HCT116 (cell line): ENCODE results near the gene WDR93. TPM values are rescaled to one million over a fixed set of nuclear protein-coding genes. Genes with fewer than 3 reads are reported as not detected.

Experiments
- ATAC-seq: fragments of 200-7000 bp; cut with Tn5 transposase; 2 replicates; pipeline ENCODE4 v1.9.1; 2020; ENCODE audit warnings: mild to moderate bottlenecking, moderate library complexity
- BruUV-seq: library from RNA; stranded (reverse); fragments of 400-500 nt; replicated peaks from 2 replicates; lab custom pipeline; 2021; lab: Mats Ljungman, UMichigan
- CTCF ChIA-PET: fragments of 300-600 bp; sonication (Branson Sonifier 250); formaldehyde crosslinking; loops from one replicate; lab custom pipeline; 2021; ENCODE audit warnings: antibody characterized with exemption; lab: Charles Lee
- POLR2A ChIA-PET: fragments of 300-600, 350-600 bp; sonication (Branson Sonifier 250); formaldehyde crosslinking; loops from one replicate; lab custom pipeline; 2021; ENCODE audit warnings: antibody characterized with exemption; lab: Charles Lee
- RAD21 ChIA-PET, 2 experiments: fragments of 300-600 bp; sonication (Branson Sonifier 250); formaldehyde crosslinking; loops; one replicate each; lab custom pipeline; 2023; ENCODE audit warnings: low total read pairs in 2 of 2; ENCODE audit not compliant: uncharacterized antibody in 2 of 2, unreplicated experiment in 2 of 2, low non-redundant PET in 1 of 2; lab: Charles Lee
- DNase-seq: peaks from one replicate; pipeline ENCODE4 v3.0.0-alpha.2; 2010; ENCODE audit warnings: low read depth, low spot score
- H2AFZ ChIP-seq: fragments of 200-600 bp; shearing (Covaris generic), sonication (generic); 2 replicates; pipeline ENCODE4 v1.6.1; 2017; ENCODE audit warnings: low read depth, mixed run types, mixed read lengths, antibody characterized with exemption, low read length; ENCODE audit not compliant: poor library complexity, severe bottlenecking
- H3K27ac ChIP-seq: 2 replicates; pipeline ENCODE4 v1.5.1; 2012; ENCODE audit warnings: low read depth, low read length
- H3K27me3 ChIP-seq: fragments of 200-600 bp; sonication (generic); 2 replicates; pipeline ENCODE4 v1.6.1; 2016; ENCODE audit warnings: mixed run types, low read length, mixed read lengths; ENCODE audit not compliant: insufficient read depth
- H3K36me3 ChIP-seq, 2 experiments: fragments of 200-500 bp in 1 of 2; fragments of 200-600 bp in 1 of 2; sonication (Bioruptor generic) in 1 of 2; sonication (generic) in 1 of 2; 2 replicates each; pipeline versions ENCODE4 v1.5.1 to v1.6.1; 2014 to 2016; ENCODE audit warnings: low read length in 2 of 2, inconsistent platforms in 1 of 2, mixed read lengths in 1 of 2, mixed run types in 1 of 2; ENCODE audit not compliant: insufficient read depth in 2 of 2, control insufficient read depth in 1 of 2
- H3K4me1 ChIP-seq, 2 experiments: fragments of 200-600 bp in 1 of 2; sonication (generic) in 1 of 2; 2 replicates each; pipeline versions ENCODE4 v1.5.1 to v1.6.1; 2012 to 2017; ENCODE audit warnings: low read length in 2 of 2, inconsistent platforms in 1 of 2, mild to moderate bottlenecking in 1 of 2, mixed read lengths in 1 of 2, mixed run types in 1 of 2, moderate library complexity in 1 of 2; ENCODE audit not compliant: insufficient read depth in 2 of 2, control insufficient read depth in 1 of 2
- H3K4me2 ChIP-seq: fragments of 200-600 bp; sonication (generic); 2 replicates; pipeline ENCODE4 v1.6.1; 2017; ENCODE audit warnings: mixed run types, low read length, mixed read lengths
- H3K4me3 ChIP-seq, 2 experiments: fragments of 200-600 bp in 1 of 2; sonication (generic) in 1 of 2; replicated peaks in 1 of 2; 2 replicates each; pipeline ENCODE4 v1.5.1; 2011 to 2016; ENCODE audit warnings: low read length in 2 of 2, control low read depth in 1 of 2, low read depth in 1 of 2, mild to moderate bottlenecking in 1 of 2, mixed read lengths in 1 of 2, mixed run types in 1 of 2
- H3K79me2 ChIP-seq: fragments of 200-600 bp; sonication (generic); 2 replicates; pipeline ENCODE4 v1.6.1; 2017; ENCODE audit warnings: mild to moderate bottlenecking, mixed run types, low read length, moderate library complexity, mixed read lengths; ENCODE audit not compliant: insufficient read depth
- H3K9ac ChIP-seq: fragments of 200-600 bp; sonication (generic); 2 replicates; pipeline ENCODE4 v1.6.1; 2016; ENCODE audit warnings: low read length, mixed read lengths
- H3K9me2 ChIP-seq: fragments of 200-600 bp; sonication (generic), shearing (Covaris generic); 2 replicates; pipeline ENCODE4 v1.6.1; 2017; ENCODE audit warnings: mixed run types, mild to moderate bottlenecking, moderate library complexity; ENCODE audit not compliant: insufficient read depth
- H3K9me3 ChIP-seq, 2 experiments: fragments of 200-500 bp in 1 of 2; fragments of 200-600 bp in 1 of 2; sonication (Bioruptor generic) in 1 of 2; sonication (generic) in 1 of 2; 2 replicates each; pipeline ENCODE4 v1.6.1; 2014 to 2017; ENCODE audit warnings: low read length in 2 of 2, mixed read lengths in 2 of 2, inconsistent platforms in 1 of 2, low read depth in 1 of 2, mild to moderate bottlenecking in 1 of 2, mixed run types in 1 of 2, moderate library complexity in 1 of 2; ENCODE audit not compliant: control insufficient read depth in 1 of 2, insufficient read depth in 1 of 2
- H4K20me1 ChIP-seq: fragments of 200-600 bp; sonication (generic), shearing (Covaris generic); 2 replicates; pipeline ENCODE4 v1.6.1; 2017; ENCODE audit warnings: mixed run types, mild to moderate bottlenecking, moderate library complexity; ENCODE audit not compliant: insufficient read depth
- EGR1 ChIP-seq: IDR thresholded peaks from 2 replicates; pipeline ENCODE4 v1.6.1; 2012; ENCODE audit warnings: low read depth
- JUND ChIP-seq: IDR thresholded peaks from 2 replicates; pipeline ENCODE4 v1.6.1; 2012
- POLR2A ChIP-seq: IDR thresholded peaks from 2 replicates; pipeline ENCODE4 v1.7.0; 2011; ENCODE audit warnings: borderline replicate concordance; ENCODE audit not compliant: insufficient read depth, insufficient read length; ENCODE audit errors: extremely low read depth
- RAD21 ChIP-seq: IDR thresholded peaks from 2 replicates; pipeline ENCODE4 v1.6.1; 2012; ENCODE audit warnings: low read depth, mild to moderate bottlenecking
- SIN3A ChIP-seq: IDR thresholded peaks from 2 replicates; pipeline ENCODE4 v1.6.1; 2012; ENCODE audit warnings: low read depth
- YY1 ChIP-seq: IDR thresholded peaks from 2 replicates; pipeline ENCODE4 v1.6.1; 2011; ENCODE audit warnings: low read length, low read depth, moderate library complexity, mild to moderate bottlenecking; ENCODE audit not compliant: insufficient replicate concordance; ENCODE audit errors: extremely low read depth
- ZFX ChIP-seq: fragments of 450-650 bp; IDR thresholded peaks from 2 replicates; pipeline ENCODE4 v1.6.1; 2017
- intact Hi-C: fragments of 100-400 bp; cut with micrococcal nuclease; formaldehyde crosslinking; loops from 2 replicates; pipeline ENCODE4 v1.10.0; 2022
- total RNA-seq: library from RNA; stranded (reverse); gene quantifications from one replicate; pipeline ENCODE4 v1.2.1, GENCODE V29; 2021; ENCODE audit not compliant: unreplicated experiment
- TF ChIP-seq, protein P1 (sequence below), 3 experiments: fragments of 200-600 bp in 1 of 3; sonication (generic) in 1 of 3; IDR thresholded peaks in 2 of 3; conservative IDR thresholded peaks in 1 of 3; 2 replicates each; pipeline ENCODE4 v1.5.1; 2012 to 2017; ENCODE audit warnings: low read depth in 2 of 3, low read length in 2 of 3, antibody characterized with exemption in 1 of 3, borderline replicate concordance in 1 of 3, control low read depth in 1 of 3, mild to moderate bottlenecking in 1 of 3, mixed read lengths in 1 of 3, mixed run types in 1 of 3, moderate library complexity in 1 of 3; ENCODE audit not compliant: insufficient read depth in 1 of 3
- TF ChIP-seq, protein P2 (sequence below): IDR thresholded peaks from 2 replicates; pipeline ENCODE4 v1.6.1; 2012

Gene WDR93
- total RNA-seq, 1 experiment from 2014 or later: 0.42 TPM

DNA sequence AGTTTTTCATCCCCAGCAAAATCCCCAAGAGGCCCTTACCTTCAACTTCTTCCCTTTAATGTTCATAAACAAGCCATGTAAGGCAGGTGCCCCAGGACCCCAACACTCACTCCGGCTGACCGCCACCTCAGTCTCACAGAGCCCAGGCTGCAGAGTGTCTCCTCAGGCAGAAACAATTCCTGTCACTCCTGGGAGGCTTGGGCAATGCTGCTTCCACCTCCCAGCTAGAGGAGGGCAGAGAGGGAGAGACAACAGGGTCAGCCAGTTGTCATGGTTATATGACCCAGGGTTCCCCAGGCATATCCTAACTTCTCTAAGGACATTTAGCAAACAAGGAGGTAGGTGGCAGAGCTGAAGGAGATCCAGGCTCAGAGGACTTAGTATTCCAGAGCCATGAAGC, 11.4 kb upstream of the WDR93 start, which contains the start of gene PLIN1:
Gene PLIN1, minus strand, starts transcription at position 156 of the 400 bp plus-strand sequence. CDS start 1,878 bp downstream, outside the sequence.
- H3K27ac ChIP-seq: no peak within 1 kb of the TSS
- BruUV-seq: no TSS peak
- ChIA-PET RAD21 (no interaction called here), CTCF (no interaction called here), POLR2A (no interaction called here)
- TF ChIP-seq JUND (no peak), RAD21 (no peak)
- H3K9ac ChIP-seq: no peak within 1 kb of the TSS
- no peak within 1 kb of the TSS for H3K4me2 ChIP-seq
- no peak for DNase-seq
- no peaks in the 10 kb centered on the region for H4K20me1 ChIP-seq
- H2AFZ ChIP-seq: no peak within 1 kb of the TSS
- no peaks in the 10 kb centered on the region for H3K4me1 ChIP-seq
- H3K9me2 ChIP-seq: no peaks in the 10 kb centered on the region
- H3K27me3 ChIP-seq: no peaks in the 10 kb centered on the region
- no peaks in the 10 kb centered on the region for H3K79me2 ChIP-seq
- intact Hi-C loops: no loop called here
- no peak for ATAC-seq
- H3K4me3 ChIP-seq: no peak within 1 kb of the TSS
- no peaks in the 10 kb centered on the region for H3K9me3 ChIP-seq
- H3K36me3 ChIP-seq: no peaks in the 10 kb centered on the region

DNA sequence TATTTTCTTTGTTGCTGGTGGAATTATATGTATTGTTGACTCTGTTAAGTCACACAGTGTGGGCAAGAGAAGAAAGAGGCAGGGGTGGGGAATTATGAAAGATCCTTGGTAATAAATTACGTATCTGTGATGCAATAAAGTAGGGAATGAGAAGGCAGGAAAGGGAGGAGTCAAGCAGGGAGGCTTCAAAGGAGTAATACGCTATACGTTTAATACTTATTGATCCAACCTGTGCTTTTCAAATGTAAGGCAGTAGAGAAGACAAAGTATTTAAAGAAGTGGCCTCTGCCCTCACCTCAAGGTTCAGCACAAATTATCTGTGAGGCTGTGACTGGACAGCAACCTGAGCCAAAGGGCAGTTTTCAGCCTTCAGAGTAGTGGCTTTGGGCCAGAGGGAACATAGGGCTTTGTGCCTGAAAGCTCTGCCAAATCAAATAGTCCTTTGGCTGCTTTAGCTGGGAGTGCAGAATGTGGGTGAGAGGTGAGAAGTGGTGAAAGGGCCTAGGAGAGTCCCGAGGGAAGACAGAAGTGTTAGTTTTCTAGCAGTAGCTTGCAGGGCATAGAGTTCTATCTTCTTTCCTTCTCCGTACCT, 10.2 kb upstream of the WDR93 start:
- no peak for ATAC-seq
- H2AFZ ChIP-seq: no peak overlapping the region
- H3K27ac ChIP-seq: no peak overlapping the region
- H3K9ac ChIP-seq: no peak overlapping the region
- no TSS peak for BruUV-seq
- intact Hi-C loops: no loop called here
- H3K4me1 ChIP-seq: no peaks in the 10 kb centered on the region
- H3K4me2 ChIP-seq: no peak overlapping the region
- H3K9me3 ChIP-seq: no peaks in the 10 kb centered on the region
- no peak for DNase-seq
- ChIA-PET POLR2A (no interaction called here), CTCF (no interaction called here), RAD21 (no interaction called here)
- no peaks in the 10 kb centered on the region for H3K36me3 ChIP-seq
- H4K20me1 ChIP-seq: no peaks in the 10 kb centered on the region
- TF ChIP-seq YY1 (no peak), POLR2A (no peak), SIN3A (no peak), EGR1 (no peak), ZFX (no peak)
- TF ChIP-seq, protein P1, sequence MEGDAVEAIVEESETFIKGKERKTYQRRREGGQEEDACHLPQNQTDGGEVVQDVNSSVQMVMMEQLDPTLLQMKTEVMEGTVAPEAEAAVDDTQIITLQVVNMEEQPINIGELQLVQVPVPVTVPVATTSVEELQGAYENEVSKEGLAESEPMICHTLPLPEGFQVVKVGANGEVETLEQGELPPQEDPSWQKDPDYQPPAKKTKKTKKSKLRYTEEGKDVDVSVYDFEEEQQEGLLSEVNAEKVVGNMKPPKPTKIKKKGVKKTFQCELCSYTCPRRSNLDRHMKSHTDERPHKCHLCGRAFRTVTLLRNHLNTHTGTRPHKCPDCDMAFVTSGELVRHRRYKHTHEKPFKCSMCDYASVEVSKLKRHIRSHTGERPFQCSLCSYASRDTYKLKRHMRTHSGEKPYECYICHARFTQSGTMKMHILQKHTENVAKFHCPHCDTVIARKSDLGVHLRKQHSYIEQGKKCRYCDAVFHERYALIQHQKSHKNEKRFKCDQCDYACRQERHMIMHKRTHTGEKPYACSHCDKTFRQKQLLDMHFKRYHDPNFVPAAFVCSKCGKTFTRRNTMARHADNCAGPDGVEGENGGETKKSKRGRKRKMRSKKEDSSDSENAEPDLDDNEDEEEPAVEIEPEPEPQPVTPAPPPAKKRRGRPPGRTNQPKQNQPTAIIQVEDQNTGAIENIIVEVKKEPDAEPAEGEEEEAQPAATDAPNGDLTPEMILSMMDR (IDR thresholded peaks at IDR 0.05 in 2 of 3, conservative IDR thresholded peaks at IDR 0.05 in 1 of 3; ENCODE audit: borderline replicate concordance in 1 of 3, insufficient read depth in 1 of 3, low read depth in 2 of 3, low read length in 2 of 3): no peak
- TF ChIP-seq, protein P2, sequence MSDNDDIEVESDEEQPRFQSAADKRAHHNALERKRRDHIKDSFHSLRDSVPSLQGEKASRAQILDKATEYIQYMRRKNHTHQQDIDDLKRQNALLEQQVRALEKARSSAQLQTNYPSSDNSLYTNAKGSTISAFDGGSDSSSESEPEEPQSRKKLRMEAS: no peak
- no peaks in the 10 kb centered on the region for H3K27me3 ChIP-seq
- H3K4me3 ChIP-seq: no peak overlapping the region
- no peaks in the 10 kb centered on the region for H3K79me2 ChIP-seq
- H3K9me2 ChIP-seq: no peaks in the 10 kb centered on the region
